Chondrocyte (in vitro differentiated cells): ENCODE results near the gene TESK2. TPM values are rescaled to one million over a fixed set of nuclear protein-coding genes. Genes with fewer than 3 reads are reported as not detected.

ENCODE experiments used
- DNase-seq: peaks from one replicate; pipeline ENCODE4 v3.0.0; 2021; ENCODE audit warnings: mixed read lengths, low spot score
- H3K27ac Mint-ChIP-seq: one replicate; pipeline ENCODE4 v1.8.0; 2021; ENCODE audit warnings: mild to moderate bottlenecking, moderate library complexity, mixed read lengths; ENCODE audit not compliant: unreplicated experiment
- H3K27me3 Mint-ChIP-seq: 2 replicates; pipeline ENCODE4 v1.8.0; 2021; ENCODE audit warnings: low read depth, mixed read lengths
- H3K36me3 Mint-ChIP-seq: 2 replicates; pipeline ENCODE4 v1.8.0; 2021; ENCODE audit warnings: low read depth, mixed read lengths
- H3K4me1 Mint-ChIP-seq: 2 replicates; pipeline ENCODE4 v1.8.0; 2021; ENCODE audit warnings: low read depth, mild to moderate bottlenecking, mixed read lengths
- H3K4me3 Mint-ChIP-seq: one replicate; pipeline ENCODE4 v1.8.0; 2021; ENCODE audit warnings: mild to moderate bottlenecking, moderate library complexity, mixed read lengths; ENCODE audit not compliant: unreplicated experiment
- H3K9me3 Mint-ChIP-seq: 2 replicates; pipeline ENCODE4 v1.8.0; 2021; ENCODE audit warnings: low read depth, mixed read lengths
- CTCF ChIP-seq: fragments of 200-600 bp; sonication (generic); IDR thresholded peaks from 2 replicates; pipeline ENCODE4 v1.5.0; 2021; ENCODE audit warnings: antibody characterized with exemption, mild to moderate bottlenecking, moderate library complexity
- total RNA-seq: library from RNA; stranded (reverse); gene quantifications from 3 replicates; pipeline ENCODE4 v1.2.1, GENCODE V29; 2021

Gene TESK2
- total RNA-seq, 1 donor from 2014 or later, result 1.6 TPM

- Mint-ChIP-seq H3K9me3 (no peaks in the 10 kb centered on the region), H3K27ac (no peak overlapping the region), H3K4me3 (peak overlapping the region; percentile 28), H3K4me1 (peaks cover 6% of the 10 kb centered on the region), H3K36me3 (peaks cover 7% of the 10 kb centered on the region), H3K27me3 (no peaks in the 10 kb centered on the region)
- no peak for TF ChIP-seq CTCF
- no peak for DNase-seq
These were observed 163.1 kb downstream of the TESK2 start for GRCh38 chr1:45327644-45328515.

- Mint-ChIP-seq H3K27ac (peak within 1 kb of the TSS; percentile 59), H3K4me3 (peak within 1 kb of the TSS; percentile 73), H3K9me3 (no peaks in the 10 kb centered on the region), H3K36me3 (peaks cover 7% of the 10 kb centered on the region), H3K4me1 (peaks cover 6% of the 10 kb centered on the region), H3K27me3 (no peaks in the 10 kb centered on the region)
- no peak for DNase-seq
- peak; percentile 26 for TF ChIP-seq CTCF
These were observed 164.0 kb downstream of the TESK2 start, which contains the start of gene HPDL for GRCh38 chr1:45326627-45327623. Gene HPDL, plus strand, starts transcription at chr1:45326895. Its CDS starts 254 bp downstream, at chr1:45327149.

- H3K4me3 Mint-ChIP-seq, result peak overlapping the region; percentile 73
- H3K9me3 Mint-ChIP-seq, result no peaks in the 10 kb centered on the region
- no peaks in the 10 kb centered on the region for H3K27me3 Mint-ChIP-seq
- no peak for DNase-seq
- no peak for TF ChIP-seq CTCF
- H3K36me3 Mint-ChIP-seq, result peaks cover 6% of the 10 kb centered on the region
- H3K4me1 Mint-ChIP-seq, result peaks cover 6% of the 10 kb centered on the region
- H3K27ac Mint-ChIP-seq, result no peak overlapping the region
These were observed 165.0 kb downstream of the TESK2 start for GRCh38 chr1:45325851-45326506.

- no peaks in the 10 kb centered on the region for H3K27me3 Mint-ChIP-seq
- no peaks in the 10 kb centered on the region for H3K9me3 Mint-ChIP-seq
- DNase-seq, result no peak
- peaks cover 6% of the 10 kb centered on the region for H3K4me1 Mint-ChIP-seq
- no peaks in the 10 kb centered on the region for H3K36me3 Mint-ChIP-seq
- no peak overlapping the region for H3K4me3 Mint-ChIP-seq
- no peak for TF ChIP-seq CTCF
- no peak overlapping the region for H3K27ac Mint-ChIP-seq
These were observed 168.4 kb downstream of the TESK2 start for GRCh38 chr1:45322486-45323040.
